ENCODE measurements around the gene PSG11.
"Not testable (repeated sequence)": the region's sequence is repeated elsewhere in the genome, so short reads cannot be mapped to it uniquely, and the experiment has no call there.

- not testable (repeated sequence) for TF ChIP-seq CTCF (conservative IDR thresholded peaks at IDR 0.05; ENCODE audit: low read depth in 2 of 2); JUNB (IDR thresholded peaks at IDR 0.05; ENCODE audit: unreplicated experiment); POLR2AphosphoS5 (IDR thresholded peaks at IDR 0.05; ENCODE audit: low read depth); REST (IDR thresholded peaks at IDR 0.05; ENCODE audit: unreplicated experiment)
Observed at GRCh38 chr19:43003634-43004033, 22.6 kb downstream of the PSG11 start.

Measured in GM23338 (cell line).